GM18499 (cell line): ENCODE measurements around the gene PTPRK.
"Not testable (repeated sequence)": the region's sequence is repeated elsewhere in the genome, so short reads cannot be mapped to it uniquely, and the experiment has no call there.

Experiments
- ATAC-seq: cut with Tn5 transposase; IDR thresholded peaks from one replicate; pipeline ENCODE4 v1.9.1; 2021; ENCODE audit warnings: moderate number of reproducible peaks; ENCODE audit not compliant: insufficient read depth, unreplicated experiment

Gene PTPRK

GRCh38 chr6:128000363-128000762 is 520.0 kb downstream of the PTPRK start:
- ATAC-seq, result no peak

- no peak for ATAC-seq
Observed at GRCh38 chr6:127998985-127999384, 521.4 kb downstream of the PTPRK start.

- ATAC-seq, result no peak
Observed at GRCh38 chr6:127997496-127998164, 522.8 kb downstream of the PTPRK start.

- ATAC-seq, result no peak
Observed at GRCh38 chr6:127996925-127997324, 523.5 kb downstream of the PTPRK start.

GRCh38 chr6:127992144-127992543 is 528.3 kb downstream of the PTPRK start:
- ATAC-seq, result no peak

GRCh38 chr6:127990074-127990473 is 530.3 kb downstream of the PTPRK start:
- ATAC-seq, result no peak

GRCh38 chr6:127980996-127981395 is 539.4 kb downstream of the PTPRK start:
- ATAC-seq, result no peak

- ATAC-seq, result not testable (repeated sequence)
Observed at GRCh38 chr6:127978185-127978584, 542.2 kb downstream of the PTPRK start.

GRCh38 chr6:127976796-127977195 is 543.6 kb downstream of the PTPRK start:
- ATAC-seq, result no peak

GRCh38 chr6:127976111-127976510 is 544.3 kb downstream of the PTPRK start:
- no peak for ATAC-seq

- no peak for ATAC-seq
Observed at GRCh38 chr6:127972815-127973214, 547.6 kb downstream of the PTPRK start.

- ATAC-seq, result no peak
Observed at GRCh38 chr6:127971945-127972391, 548.4 kb downstream of the PTPRK start.

- ATAC-seq, result no peak
Observed at GRCh38 chr6:127971386-127971785, 549.0 kb downstream of the PTPRK start.

GRCh38 chr6:127969701-127970100 is 550.7 kb downstream of the PTPRK start:
- no peak for ATAC-seq

GRCh38 chr6:127968394-127968793 is 552.0 kb downstream of the PTPRK start:
- no peak for ATAC-seq

- ATAC-seq, result no peak
Observed at GRCh38 chr6:127967708-127968107, 552.7 kb downstream of the PTPRK start.

- no peak for ATAC-seq
Observed at GRCh38 chr6:127966616-127967015, 553.8 kb downstream of the PTPRK start.

- no peak for ATAC-seq
Observed at GRCh38 chr6:127963495-127963894, 556.9 kb downstream of the PTPRK start.

- ATAC-seq, result no peak
Observed at GRCh38 chr6:127959869-127960268, 560.5 kb downstream of the PTPRK start.

GRCh38 chr6:127956956-127957355 is 563.4 kb downstream of the PTPRK start:
- no peak for ATAC-seq

GRCh38 chr6:127956260-127956888 is 564.0 kb downstream of the PTPRK start:
- no peak for ATAC-seq

- no peak for ATAC-seq
Observed at GRCh38 chr6:127954082-127954481, 566.3 kb downstream of the PTPRK start.
